ENCODE results near the gene CYB561. TPM values are rescaled to one million over a fixed set of nuclear protein-coding genes. Genes with fewer than 3 reads are reported as not detected.

The CYB561 gene
- total RNA-seq, 1 experiment from 2014 or later, result 125 TPM

GRCh38 chr17:63477480-63478440 is 31.7 kb upstream of the CYB561 start:
- H3F3A ChIP-seq (ENCODE audit: low read length, unreplicated experiment), result no peaks in the 10 kb centered on the region
- peak overlapping the region; percentile 78 for H3K4me3 ChIP-seq (ENCODE audit: low read length)
- ATAC-seq, result peak; percentile 3
- H3K27ac ChIP-seq (ENCODE audit: low read length), result no peak overlapping the region
- H3K9me3 ChIP-seq (ENCODE audit: low read length), result no peaks in the 10 kb centered on the region
- H3K9me2 ChIP-seq (replicated peaks; ENCODE audit: low read length), result no peaks in the 10 kb centered on the region
- BruUV-seq (replicated peaks), result no TSS peak
- no peaks in the 10 kb centered on the region for H3K27me3 ChIP-seq (ENCODE audit: low read length)
- intact Hi-C loops (cut with micrococcal nuclease), result loop anchor here (1.0 to 2.0 kb wide), 2 partner anchors 17 to 49 kb away; no protein-coding TSS in a partner anchor
- DNase-seq, result peak; percentile 7
- H3K79me2 ChIP-seq (ENCODE audit: low read length), result no peaks in the 10 kb centered on the region
- peak overlapping the region; percentile 66 for H2AFZ ChIP-seq (ENCODE audit: low read length)
- H3K9ac ChIP-seq (ENCODE audit: low read length), result peak overlapping the region; percentile 16; the same call in 1 of the 2 replicates
- peak overlapping the region; percentile 87 for H3K4me2 ChIP-seq (ENCODE audit: low read length)
- TF ChIP-seq EZH2phosphoT487 (IDR thresholded peaks at IDR 0.05; ENCODE audit: borderline replicate concordance, low read length), result no peak
- no peak for TF ChIP-seq CTCF (conservative IDR thresholded peaks at IDR 0.05; ENCODE audit: low read depth, low read length)
- TF ChIP-seq EZH2 (IDR thresholded peaks at IDR 0.05; ENCODE audit: low read length, unreplicated experiment), result no peak
- peaks cover 20% of the 10 kb centered on the region for H3K4me1 ChIP-seq (ENCODE audit: insufficient read depth, low read length)
- ChIA-PET CTCF (interaction anchor here (0.6 to 2.2 kb wide), 14 partner anchors 17 to 144 kb away, joined by 3 to 38 read pairs (median 6); partner anchors contain the start of gene CYB561), POLR2A (ENCODE audit: unreplicated experiment) (interaction anchor here (0.5 to 1.0 kb wide), 3 partner anchors 36 to 52 kb away, joined by 3 to 6 read pairs (median 5); no protein-coding TSS in a partner anchor)
- H4K20me1 ChIP-seq (ENCODE audit: low read length), result no peaks in the 10 kb centered on the region
- no peaks in the 10 kb centered on the region for H3K36me3 ChIP-seq (ENCODE audit: low read depth, low read length)

- Histone ChIP-seq H3K9me3 (ENCODE audit: low read length) (no peaks in the 10 kb centered on the region), H3F3A (ENCODE audit: low read length, unreplicated experiment) (no peaks in the 10 kb centered on the region), H3K79me2 (ENCODE audit: low read length) (no peaks in the 10 kb centered on the region), H3K4me1 (ENCODE audit: insufficient read depth, low read length) (peaks cover 20% of the 10 kb centered on the region), H3K9me2 (replicated peaks; ENCODE audit: low read length) (no peaks in the 10 kb centered on the region), H2AFZ (ENCODE audit: low read length) (peak within 1 kb of the TSS; percentile 66), H4K20me1 (ENCODE audit: low read length) (no peaks in the 10 kb centered on the region), H3K36me3 (ENCODE audit: low read depth, low read length) (no peaks in the 10 kb centered on the region), H3K9ac (ENCODE audit: low read length) (peak within 1 kb of the TSS; percentile 29; the same call in 1 of the 2 replicates), H3K27me3 (ENCODE audit: low read length) (no peaks in the 10 kb centered on the region), H3K27ac (ENCODE audit: low read length) (no peak within 1 kb of the TSS), H3K4me3 (ENCODE audit: low read length) (peak within 1 kb of the TSS; percentile 78), H3K4me2 (ENCODE audit: low read length) (peak within 1 kb of the TSS; percentile 87)
- intact Hi-C loops (cut with micrococcal nuclease), result no loop called here
- BruUV-seq (replicated peaks), result no TSS peak
- TF ChIP-seq CTCF (conservative IDR thresholded peaks at IDR 0.05; ENCODE audit: low read depth, low read length), result no peak
- ChIA-PET POLR2A (ENCODE audit: unreplicated experiment) (interaction anchor here (0.6 kb wide), 1 partner anchor 30 kb away, joined by 3 read pairs; no protein-coding TSS in a partner anchor), CTCF (interaction anchor here (0.7 to 1.6 kb wide), 2 partner anchors 31 to 52 kb away, joined by 5 to 11 read pairs; partner anchors contain the start of gene CYB561)
- ATAC-seq (peak; percentile 46), DNase-seq (peak; percentile 54)
Observed at GRCh38 chr17:63476854-63477479, 30.9 kb upstream of the CYB561 start, which contains the start of gene ACE. Gene ACE (plus strand): TSS chr17:63477061. CDS start chr17:63477095, 34 bp downstream.
